Panc1 (cell line): ENCODE data around the gene GMNC.

Experiments used
- POLR2AphosphoS5 ChIP-seq: IDR thresholded peaks from 2 replicates; pipeline ENCODE4 v1.6.1; 2012; ENCODE audit warnings: mild to moderate bottlenecking, low read depth, low read length, moderate library complexity
- TF ChIP-seq, protein P1 (sequence below): fragments of 450-650 bp; IDR thresholded peaks from 2 replicates; pipeline ENCODE4 v1.5.1; 2017; ENCODE audit warnings: mild to moderate bottlenecking

DNA sequence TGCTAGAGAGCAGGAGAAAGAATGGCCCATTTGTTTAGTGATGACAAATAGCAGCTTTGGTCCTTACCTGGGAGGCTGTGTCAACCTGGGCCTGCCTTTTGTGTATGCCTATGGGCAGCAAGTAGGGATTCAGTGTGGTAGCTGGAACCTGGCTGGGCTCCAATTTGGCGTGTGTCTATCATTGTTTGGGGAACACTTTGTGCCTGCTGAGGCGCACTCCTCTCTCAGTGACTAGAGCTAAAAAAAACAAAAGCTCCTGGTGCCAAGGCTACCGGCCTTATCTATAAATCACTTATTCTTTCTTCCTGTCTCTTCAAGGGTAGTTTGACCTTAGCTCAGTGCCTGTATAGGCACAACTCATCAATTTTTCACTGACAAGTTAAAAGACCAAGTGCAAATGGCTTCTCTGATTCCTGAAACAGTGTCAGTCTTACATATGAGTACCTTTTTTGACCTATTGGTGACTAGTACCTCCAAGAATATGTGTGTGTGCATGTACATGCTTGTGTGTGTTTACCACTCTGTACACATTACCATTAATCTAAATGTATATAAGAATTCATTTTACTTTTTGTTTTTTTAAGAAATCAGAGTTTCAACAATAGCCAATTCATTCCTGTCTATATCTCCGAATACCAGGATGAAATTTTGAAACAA is 54.6 kb downstream of the GMNC start:
- no peak for TF ChIP-seq POLR2AphosphoS5
- TF ChIP-seq, protein P1, sequence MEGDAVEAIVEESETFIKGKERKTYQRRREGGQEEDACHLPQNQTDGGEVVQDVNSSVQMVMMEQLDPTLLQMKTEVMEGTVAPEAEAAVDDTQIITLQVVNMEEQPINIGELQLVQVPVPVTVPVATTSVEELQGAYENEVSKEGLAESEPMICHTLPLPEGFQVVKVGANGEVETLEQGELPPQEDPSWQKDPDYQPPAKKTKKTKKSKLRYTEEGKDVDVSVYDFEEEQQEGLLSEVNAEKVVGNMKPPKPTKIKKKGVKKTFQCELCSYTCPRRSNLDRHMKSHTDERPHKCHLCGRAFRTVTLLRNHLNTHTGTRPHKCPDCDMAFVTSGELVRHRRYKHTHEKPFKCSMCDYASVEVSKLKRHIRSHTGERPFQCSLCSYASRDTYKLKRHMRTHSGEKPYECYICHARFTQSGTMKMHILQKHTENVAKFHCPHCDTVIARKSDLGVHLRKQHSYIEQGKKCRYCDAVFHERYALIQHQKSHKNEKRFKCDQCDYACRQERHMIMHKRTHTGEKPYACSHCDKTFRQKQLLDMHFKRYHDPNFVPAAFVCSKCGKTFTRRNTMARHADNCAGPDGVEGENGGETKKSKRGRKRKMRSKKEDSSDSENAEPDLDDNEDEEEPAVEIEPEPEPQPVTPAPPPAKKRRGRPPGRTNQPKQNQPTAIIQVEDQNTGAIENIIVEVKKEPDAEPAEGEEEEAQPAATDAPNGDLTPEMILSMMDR, result no peak
